ENCODE data around the gene ZNF155.

Gene ZNF155

GRCh38 chr19:43983544-43983911 lies 460 bp upstream of the ZNF155 start:
- no peak for TF ChIP-seq CTCF (conservative IDR thresholded peaks at IDR 0.05; ENCODE audit: low read depth, low read length)
- no peak for DNase-seq (ENCODE audit: low read depth)

GRCh38 chr19:43984687-43985000 lies 656 bp downstream of the ZNF155 start:
- peak overlapping the region; percentile 87 for H3K4me3 ChIP-seq (ENCODE audit: low read depth, low read length)
- DNase-seq (ENCODE audit: low read depth) = peak; percentile 11
- no peak for TF ChIP-seq CTCF (conservative IDR thresholded peaks at IDR 0.05; ENCODE audit: low read depth, low read length)

More at GRCh38 chr19:43983544-43983911, 460 bp upstream of the ZNF155 start:
- H3K4me3 ChIP-seq (ENCODE audit: low read depth, low read length) = peak overlapping the region; percentile 87

- H3K4me3 ChIP-seq (ENCODE audit: low read depth, low read length) = no peak overlapping the region
- TF ChIP-seq CTCF (conservative IDR thresholded peaks at IDR 0.05; ENCODE audit: low read depth, low read length) = no peak
- DNase-seq (ENCODE audit: low read depth) = no peak
These were observed 13.8 kb downstream of the ZNF155 start for GRCh38 chr19:43997631-43998290.

- peak overlapping the region; percentile 83 for H3K4me3 ChIP-seq (ENCODE audit: low read depth, low read length)
- no peak for TF ChIP-seq CTCF (conservative IDR thresholded peaks at IDR 0.05; ENCODE audit: low read depth, low read length)
- peak; percentile 19 for DNase-seq (ENCODE audit: low read depth)
These were observed 18.2 kb downstream of the ZNF155 start for GRCh38 chr19:44002212-44002565.

- peak within 1 kb of the TSS; percentile 83 for H3K4me3 ChIP-seq (ENCODE audit: low read depth, low read length)
- peak; percentile 97 for DNase-seq (ENCODE audit: low read depth)
- TF ChIP-seq CTCF (conservative IDR thresholded peaks at IDR 0.05; ENCODE audit: low read depth, low read length) = no peak
These were observed 18.8 kb downstream of the ZNF155 start, which contains the start of gene ZNF230 for GRCh38 chr19:44002566-44003460. ZNF230 (plus strand) TSS chr19:44002957; CDS start chr19:44007079, 4,122 bp downstream.

DNA sequence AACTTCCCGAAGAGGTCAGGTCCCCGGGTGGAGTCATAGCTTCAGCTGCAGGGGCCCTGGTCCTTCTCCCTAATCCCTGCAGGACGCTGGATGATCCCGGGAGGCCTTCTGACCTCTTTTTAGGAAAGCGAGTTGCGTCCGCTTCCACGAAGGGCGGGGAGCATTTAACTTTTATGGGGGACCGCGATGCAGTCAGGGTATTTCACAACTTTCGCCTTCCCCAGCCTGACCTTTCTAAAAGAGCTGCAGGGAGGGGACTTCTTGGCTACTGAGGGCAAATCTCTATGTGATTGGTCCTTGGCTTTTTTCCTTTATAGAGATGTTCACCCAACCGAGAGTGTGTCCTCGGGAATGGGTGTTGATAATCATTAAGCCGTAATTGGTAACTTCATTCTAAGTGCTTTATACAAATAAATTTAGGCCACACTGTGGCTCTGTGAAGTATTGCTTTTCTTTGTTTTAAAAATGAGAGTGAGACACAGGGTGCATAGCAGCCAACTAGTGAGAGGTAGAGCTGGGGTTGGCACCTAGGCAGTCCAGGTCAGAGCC lies 19.5 kb downstream of the ZNF155 start:
- peak overlapping the region; percentile 83 for H3K4me3 ChIP-seq (ENCODE audit: low read depth, low read length)
- TF ChIP-seq CTCF (conservative IDR thresholded peaks at IDR 0.05; ENCODE audit: low read depth, low read length) = no peak
- DNase-seq (ENCODE audit: low read depth) = peak; percentile 11
